ENCODE data around the gene FRMD4B.

FRMD4B gene

DNA sequence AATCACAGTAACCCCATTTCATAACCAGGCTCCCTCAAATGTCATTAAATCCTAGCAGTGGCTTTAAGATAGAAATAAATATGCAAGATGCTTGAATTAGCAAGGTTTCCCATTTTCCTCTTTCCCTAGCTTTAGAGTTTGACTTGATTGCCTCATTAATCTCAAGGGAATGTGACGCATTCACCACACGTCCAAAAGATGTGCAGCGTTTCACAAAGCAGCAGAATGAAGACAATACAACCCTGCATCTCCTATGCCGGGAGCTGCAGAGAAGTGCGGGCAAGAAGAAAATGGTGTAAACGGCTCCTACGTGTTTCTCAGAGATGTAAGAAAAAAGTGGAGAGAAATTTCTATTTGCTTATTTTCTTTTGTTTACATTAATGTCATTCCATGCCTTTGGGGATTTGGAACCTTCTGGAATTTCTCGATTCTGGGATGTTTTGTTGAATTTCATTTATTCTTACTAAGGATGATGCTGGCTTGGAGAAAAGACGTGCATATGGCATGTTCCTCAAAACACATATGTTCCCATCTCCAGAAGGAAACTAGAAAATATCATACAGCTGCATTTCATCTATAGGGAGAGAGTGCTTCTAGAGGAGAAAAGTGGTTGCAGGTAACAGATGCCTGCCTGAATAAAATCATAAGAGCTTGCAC lies 27.8 kb upstream of the FRMD4B start:
- no peak for FAIRE-seq
- DNase-seq (ENCODE audit: insufficient read length, low spot score): no peak
- no peak for TF ChIP-seq POLR2A (IDR thresholded peaks at IDR 0.05; ENCODE audit: low read depth, low read length)

DNA sequence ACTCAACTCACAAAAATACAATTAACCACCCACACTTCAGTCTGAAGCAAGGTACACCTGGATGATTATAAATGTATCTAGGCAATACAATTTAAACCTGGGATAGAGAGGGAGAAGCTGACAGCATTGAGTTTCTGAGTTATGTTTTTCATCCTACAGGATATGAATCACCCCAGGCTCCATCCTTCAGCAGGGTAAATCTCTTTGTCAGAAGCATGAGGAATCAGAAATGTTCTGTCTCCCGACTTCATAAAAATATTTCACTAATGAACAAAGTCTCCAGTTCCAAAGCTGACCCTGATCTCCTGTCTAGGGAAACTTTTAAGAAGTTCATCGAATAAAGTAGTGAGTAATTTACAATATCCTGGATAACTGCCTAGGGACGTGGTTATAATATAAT lies 25.5 kb upstream of the FRMD4B start:
- FAIRE-seq (no peak), DNase-seq (ENCODE audit: insufficient read length, low spot score) (no peak)
- no peak for TF ChIP-seq POLR2A (IDR thresholded peaks at IDR 0.05; ENCODE audit: low read depth, low read length)

DNA sequence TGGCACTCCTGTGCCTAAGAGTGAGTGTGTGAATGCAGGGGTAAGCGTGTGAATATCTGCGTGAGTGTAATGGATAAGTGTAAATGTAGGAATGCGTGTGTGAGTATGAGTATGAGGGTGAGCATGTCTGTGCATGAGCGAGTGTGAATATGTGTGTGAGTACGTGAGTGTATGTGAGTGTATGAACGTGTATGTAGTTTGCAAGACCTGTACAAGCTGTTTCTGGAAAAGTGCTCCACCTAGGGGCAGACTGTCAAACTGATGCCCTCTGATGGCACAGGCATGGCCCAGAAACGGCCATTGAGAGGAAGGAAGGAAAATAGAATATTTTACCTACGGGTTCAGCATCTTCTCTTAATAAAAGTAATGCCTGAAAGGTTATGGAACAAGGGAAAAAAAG lies 24.4 kb upstream of the FRMD4B start:
- FAIRE-seq (peak; percentile 36), DNase-seq (ENCODE audit: insufficient read length, low spot score) (no peak)
- TF ChIP-seq POLR2A (IDR thresholded peaks at IDR 0.05; ENCODE audit: low read depth, low read length): no peak

DNA sequence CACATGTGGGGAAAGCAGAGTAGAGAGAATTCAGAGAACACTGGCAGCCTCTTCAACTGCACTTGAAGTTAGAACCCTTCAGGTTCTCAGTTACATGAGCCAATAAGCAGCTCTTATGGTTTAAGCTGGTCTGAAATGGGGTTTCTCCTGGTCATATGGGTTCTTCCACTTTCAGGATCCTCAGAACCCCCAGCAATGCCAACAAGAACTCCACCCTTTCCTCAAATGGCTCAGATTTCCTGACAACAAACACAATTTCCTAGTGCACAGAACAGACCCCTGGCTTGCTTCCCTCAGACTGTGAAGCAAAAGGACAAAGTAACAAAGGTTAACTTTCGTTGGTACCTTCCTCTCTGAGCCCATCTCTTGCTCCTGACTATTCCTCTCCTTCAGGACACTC lies 23.9 kb upstream of the FRMD4B start:
- TF ChIP-seq POLR2A (IDR thresholded peaks at IDR 0.05; ENCODE audit: low read depth, low read length): no peak
- FAIRE-seq: no peak
- no peak for DNase-seq (ENCODE audit: insufficient read length, low spot score)

DNA sequence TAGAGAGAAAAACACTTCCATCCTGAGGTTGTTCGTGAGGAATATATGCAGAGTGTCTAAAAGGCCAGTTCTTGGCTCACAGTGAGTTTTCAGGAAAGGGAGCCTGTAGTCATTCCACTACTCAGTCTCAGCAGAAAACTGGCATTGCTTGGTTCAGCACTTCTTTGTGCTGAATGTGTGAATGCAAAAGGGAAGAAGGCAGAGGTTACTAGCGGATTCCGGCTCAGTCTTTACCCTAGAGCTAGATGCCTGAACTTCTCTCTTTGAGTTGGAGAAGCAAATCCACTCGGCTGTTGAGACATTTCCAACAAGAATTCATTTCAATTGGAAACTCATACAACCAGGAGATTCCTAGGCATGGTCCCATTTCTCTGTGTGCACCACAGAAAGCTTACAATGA lies 23.1 kb upstream of the FRMD4B start:
- no peak for DNase-seq (ENCODE audit: insufficient read length, low spot score)
- no peak for TF ChIP-seq POLR2A (IDR thresholded peaks at IDR 0.05; ENCODE audit: low read depth, low read length)
- FAIRE-seq: no peak

DNA sequence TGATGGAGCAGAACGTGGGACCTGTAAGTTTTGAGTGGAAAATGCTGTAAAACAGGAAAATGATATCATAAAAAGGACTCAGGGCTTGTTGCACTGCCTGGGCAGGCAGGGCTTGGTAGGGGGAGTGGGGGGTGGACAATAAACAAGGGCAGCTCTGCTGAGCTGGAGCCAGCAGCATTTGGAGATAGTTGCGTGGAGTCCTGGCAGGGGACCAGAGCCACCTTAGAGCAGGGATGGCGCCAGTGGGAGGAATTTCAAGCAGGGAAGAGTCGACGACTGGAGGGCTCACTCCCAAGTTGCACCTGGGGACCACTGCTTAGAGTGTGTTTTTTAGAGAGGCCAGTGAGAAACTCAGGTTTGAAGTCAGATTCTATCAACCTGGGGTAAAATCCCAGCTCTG lies 22.7 kb upstream of the FRMD4B start:
- DNase-seq (ENCODE audit: insufficient read length, low spot score) (no peak), FAIRE-seq (no peak)
- TF ChIP-seq POLR2A (IDR thresholded peaks at IDR 0.05; ENCODE audit: low read depth, low read length): no peak

DNA sequence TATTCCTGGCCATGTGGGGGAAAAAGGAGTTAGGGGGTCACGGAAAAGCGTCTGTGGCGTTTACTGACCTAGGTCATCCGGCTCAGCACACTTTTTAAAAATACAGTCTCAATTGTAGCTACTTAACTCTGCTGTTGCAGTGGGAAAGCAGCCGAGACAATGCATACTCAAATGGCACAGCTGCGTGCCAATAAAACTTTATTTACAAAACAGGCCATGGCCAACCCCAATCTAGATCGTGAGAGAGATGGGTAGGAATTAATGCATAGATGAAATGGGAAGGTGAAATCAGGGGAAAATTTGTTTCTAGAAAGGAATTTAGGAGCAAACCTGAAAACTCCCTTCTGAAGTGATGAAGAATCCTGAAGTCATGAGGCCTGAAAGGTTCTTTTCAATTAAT lies 22.0 kb upstream of the FRMD4B start:
- no peak for DNase-seq (ENCODE audit: insufficient read length, low spot score)
- no peak for TF ChIP-seq POLR2A (IDR thresholded peaks at IDR 0.05; ENCODE audit: low read depth, low read length)
- no peak for FAIRE-seq

DNA sequence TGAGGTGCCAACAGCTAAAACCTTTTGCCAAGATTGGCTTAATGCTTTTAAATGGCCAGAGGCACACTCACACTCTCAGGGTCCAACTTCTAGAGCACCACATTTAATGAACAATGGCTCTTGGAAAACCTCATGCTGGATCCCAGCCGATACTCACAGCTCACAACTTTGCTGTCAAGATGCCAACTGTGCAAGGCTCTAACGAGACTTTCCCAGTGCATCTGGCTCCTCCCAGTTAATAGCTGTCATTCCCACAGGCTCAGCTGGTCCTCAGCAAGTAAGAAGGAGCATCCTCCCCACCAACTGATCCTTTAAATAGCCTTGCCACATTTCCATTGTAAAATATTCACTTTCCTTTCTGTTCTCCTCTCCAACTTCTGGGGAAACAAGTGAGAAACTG lies 20.3 kb upstream of the FRMD4B start:
- DNase-seq (ENCODE audit: insufficient read length, low spot score) (no peak), FAIRE-seq (no peak)
- no peak for TF ChIP-seq POLR2A (IDR thresholded peaks at IDR 0.05; ENCODE audit: low read depth, low read length)

DNA sequence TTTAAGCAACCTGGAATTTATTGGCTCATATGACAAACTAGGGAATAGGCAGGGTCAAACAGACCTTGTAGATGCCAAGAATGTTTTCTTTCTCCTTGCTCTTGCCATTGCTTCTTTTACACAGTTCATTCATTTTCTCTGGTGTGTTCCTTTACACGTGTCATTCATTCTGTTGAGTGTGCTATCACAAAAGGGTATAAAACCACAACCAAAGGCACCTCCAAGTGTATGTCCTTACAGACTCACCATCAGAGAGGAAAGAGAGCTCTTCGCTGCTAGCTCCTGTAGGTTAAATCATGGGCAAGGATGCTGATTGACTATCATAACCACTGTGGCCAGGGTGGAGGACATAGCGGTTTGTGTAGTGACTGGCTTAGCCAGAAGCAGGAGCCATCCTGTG lies 19.2 kb upstream of the FRMD4B start:
- TF ChIP-seq POLR2A (IDR thresholded peaks at IDR 0.05; ENCODE audit: low read depth, low read length): no peak
- DNase-seq (ENCODE audit: insufficient read length, low spot score) (no peak), FAIRE-seq (no peak)

DNA sequence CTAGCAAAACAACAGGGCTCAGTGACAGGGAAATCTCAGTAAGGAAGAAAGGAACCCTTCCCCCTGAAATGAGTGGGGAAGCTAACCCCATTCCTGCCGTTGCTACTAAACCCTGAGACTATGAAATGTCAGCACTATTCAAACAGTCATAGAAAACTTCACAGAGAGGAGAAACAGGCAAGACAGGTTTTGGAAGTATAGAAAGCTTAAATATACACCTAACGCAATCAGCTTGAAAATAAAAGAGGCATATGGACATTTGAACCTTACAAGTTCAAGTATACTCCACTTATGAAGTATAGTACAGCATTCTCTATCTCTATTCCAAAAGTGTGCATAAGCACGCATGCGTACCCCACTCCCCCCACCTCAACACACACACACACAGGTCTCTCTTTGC lies 17.6 kb upstream of the FRMD4B start:
- FAIRE-seq (no peak), DNase-seq (ENCODE audit: insufficient read length, low spot score) (no peak)
- no peak for TF ChIP-seq POLR2A (IDR thresholded peaks at IDR 0.05; ENCODE audit: low read depth, low read length)

DNA sequence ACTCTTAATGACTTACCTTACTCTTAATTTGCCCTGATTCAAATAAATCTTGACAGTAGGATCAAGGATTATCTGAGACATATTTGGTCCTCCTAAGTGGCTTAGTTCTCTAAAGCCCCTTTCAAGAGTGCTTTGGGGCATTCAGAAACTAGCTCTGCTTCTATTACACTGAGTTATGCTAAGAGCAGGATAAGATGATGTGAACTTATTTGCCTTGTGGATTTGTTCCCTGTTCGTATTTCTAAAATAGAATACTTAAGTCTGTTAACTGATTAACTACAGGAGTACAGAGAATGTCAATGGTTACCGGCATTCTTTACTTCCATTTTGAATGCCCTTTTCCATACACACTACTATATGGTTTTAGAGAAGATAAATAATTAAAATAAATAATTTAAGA lies 14.8 kb upstream of the FRMD4B start:
- no peak for FAIRE-seq

DNA sequence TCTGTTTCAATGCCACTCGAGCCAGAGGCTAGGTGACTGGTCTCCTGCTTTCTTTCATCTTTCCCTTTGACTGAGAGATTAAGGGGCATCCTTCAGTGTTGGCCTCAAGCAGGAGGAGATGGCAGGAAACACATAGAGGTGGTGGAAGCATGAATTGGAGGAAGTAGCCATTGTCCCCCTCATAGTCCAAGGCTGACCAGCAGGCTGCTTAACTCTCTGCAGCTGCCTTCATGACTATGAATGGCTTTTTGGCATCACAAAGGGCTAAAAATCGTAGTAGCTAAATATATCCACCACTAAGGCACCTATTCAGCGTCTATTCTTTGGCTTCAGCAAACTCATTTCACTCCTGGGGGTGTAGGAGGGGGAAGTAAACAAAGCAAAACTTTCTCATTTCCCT lies 7.0 kb upstream of the FRMD4B start:
- FAIRE-seq: no peak
- TF ChIP-seq POLR2A (IDR thresholded peaks at IDR 0.05; ENCODE audit: low read depth, low read length): no peak
- DNase-seq (ENCODE audit: insufficient read length, low spot score): no peak

More for the DNA sequence above, 14.8 kb upstream of the FRMD4B start:
- no peak for DNase-seq (ENCODE audit: insufficient read length, low spot score)
- TF ChIP-seq POLR2A (IDR thresholded peaks at IDR 0.05; ENCODE audit: low read depth, low read length): no peak

DNA sequence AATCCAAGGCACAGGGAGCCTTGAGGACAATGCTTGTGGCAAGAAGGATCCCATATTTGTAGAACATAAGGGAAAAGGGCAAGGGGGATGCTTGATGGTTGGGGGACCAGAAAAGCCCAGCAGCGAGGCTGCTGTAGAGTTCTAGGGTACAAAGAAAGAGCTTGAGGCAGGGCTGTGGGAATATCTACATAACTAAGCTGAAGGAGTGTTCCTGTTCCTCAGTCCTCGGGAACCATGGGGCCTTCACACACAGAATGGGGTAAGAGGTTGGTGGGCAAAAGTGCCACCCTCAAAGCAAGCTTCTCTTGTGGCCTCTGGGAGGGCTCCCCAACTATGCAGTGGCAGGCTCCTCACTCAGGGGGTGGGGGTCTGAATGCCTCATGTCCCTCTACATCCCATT lies 6.5 kb upstream of the FRMD4B start:
- FAIRE-seq (no peak), DNase-seq (ENCODE audit: insufficient read length, low spot score) (no peak)
- no peak for TF ChIP-seq POLR2A (IDR thresholded peaks at IDR 0.05; ENCODE audit: low read depth, low read length)

DNA sequence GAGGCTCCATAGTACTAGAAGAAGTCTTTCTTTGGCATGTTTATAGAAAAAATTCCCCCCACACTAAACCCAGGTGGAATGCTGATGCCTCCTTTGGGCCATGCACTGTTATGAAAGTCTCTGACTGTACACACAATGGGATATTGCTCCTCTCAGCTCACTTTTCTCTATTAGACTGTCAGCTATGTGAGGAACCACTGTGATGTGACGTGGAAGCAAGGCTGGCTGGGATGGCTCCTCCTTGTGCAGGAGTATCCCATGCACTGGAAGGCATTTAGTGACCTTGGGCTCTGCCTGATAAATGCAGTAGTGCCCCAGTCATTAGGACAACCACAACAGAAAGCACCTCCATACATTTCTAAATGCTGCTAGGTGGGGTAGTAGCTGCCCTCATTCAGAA lies 5.7 kb upstream of the FRMD4B start:
- TF ChIP-seq POLR2A (IDR thresholded peaks at IDR 0.05; ENCODE audit: low read depth, low read length): no peak
- FAIRE-seq (no peak), DNase-seq (ENCODE audit: insufficient read length, low spot score) (no peak)

DNA sequence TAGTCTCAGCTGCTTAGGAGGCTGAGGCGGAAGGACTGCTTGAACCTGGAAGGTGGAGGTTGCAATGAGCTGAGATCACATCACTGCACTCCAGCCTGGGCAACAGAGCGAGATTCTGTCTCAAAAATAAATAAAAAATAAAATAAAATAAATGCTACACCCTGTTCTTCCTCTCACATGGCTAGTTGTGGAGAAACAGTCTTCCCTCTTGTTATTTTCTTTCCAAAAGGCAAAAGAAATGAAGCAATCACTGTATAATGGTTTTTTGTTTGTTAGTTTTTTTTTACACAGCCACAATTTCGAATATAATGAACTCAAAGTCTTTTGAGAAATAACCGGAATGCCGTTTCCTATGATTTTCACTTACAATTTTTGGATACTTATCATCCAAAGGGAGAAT lies 4.9 kb upstream of the FRMD4B start:
- FAIRE-seq (no peak), DNase-seq (ENCODE audit: insufficient read length, low spot score) (no peak)
- TF ChIP-seq POLR2A (IDR thresholded peaks at IDR 0.05; ENCODE audit: low read depth, low read length): no peak

All from H54 (cell line).